ENCODE measurements around the gene RNF123.

DNA sequence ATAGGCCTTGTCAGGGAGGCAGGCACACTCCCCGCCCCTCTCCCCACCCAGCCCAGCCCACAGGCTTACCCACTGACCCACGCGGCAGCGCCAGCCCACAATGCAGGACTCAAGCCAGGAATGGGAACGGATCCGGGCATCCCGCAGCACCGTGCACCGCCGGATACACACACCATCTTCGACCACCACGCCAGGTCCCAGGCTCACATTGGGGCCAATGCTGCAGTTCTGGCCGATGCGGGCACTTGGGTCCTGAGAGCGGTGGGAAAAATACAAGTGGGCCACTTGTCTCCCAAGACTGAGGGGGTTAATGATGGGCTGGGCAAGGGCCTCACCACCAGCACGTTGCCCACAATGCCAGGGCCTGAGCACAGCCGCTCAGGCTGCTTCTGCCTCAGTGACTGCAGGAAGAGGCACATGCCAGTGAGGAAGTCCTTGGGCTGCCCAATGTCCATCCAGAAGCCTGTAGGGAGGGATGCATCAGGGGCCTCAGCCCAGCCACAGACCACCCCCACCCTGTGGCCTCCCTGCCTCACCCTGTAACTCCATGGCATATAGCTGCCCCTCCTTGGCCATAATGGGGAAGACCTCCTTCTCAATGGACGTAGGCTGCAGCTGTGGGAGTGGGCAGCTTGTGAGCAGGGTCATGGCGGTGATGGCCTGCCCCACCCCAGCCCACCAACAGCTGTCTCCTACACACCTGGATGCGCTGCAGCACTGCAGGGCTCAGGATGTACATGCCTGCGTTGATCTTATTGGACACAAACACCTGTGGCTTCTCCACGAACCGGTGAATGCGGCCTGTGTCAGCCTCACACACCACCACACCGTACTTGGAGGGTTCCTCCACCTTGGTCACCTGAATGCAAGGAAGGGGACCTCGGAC lies 32.8 kb downstream of the RNF123 start:
- TF ChIP-seq, protein P1, sequence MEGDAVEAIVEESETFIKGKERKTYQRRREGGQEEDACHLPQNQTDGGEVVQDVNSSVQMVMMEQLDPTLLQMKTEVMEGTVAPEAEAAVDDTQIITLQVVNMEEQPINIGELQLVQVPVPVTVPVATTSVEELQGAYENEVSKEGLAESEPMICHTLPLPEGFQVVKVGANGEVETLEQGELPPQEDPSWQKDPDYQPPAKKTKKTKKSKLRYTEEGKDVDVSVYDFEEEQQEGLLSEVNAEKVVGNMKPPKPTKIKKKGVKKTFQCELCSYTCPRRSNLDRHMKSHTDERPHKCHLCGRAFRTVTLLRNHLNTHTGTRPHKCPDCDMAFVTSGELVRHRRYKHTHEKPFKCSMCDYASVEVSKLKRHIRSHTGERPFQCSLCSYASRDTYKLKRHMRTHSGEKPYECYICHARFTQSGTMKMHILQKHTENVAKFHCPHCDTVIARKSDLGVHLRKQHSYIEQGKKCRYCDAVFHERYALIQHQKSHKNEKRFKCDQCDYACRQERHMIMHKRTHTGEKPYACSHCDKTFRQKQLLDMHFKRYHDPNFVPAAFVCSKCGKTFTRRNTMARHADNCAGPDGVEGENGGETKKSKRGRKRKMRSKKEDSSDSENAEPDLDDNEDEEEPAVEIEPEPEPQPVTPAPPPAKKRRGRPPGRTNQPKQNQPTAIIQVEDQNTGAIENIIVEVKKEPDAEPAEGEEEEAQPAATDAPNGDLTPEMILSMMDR (IDR thresholded peaks at IDR 0.05): no peak
- 0 out of 2 replicates have a peak, but pooled peaks have one; percentile 24 for TF ChIP-seq POLR2AphosphoS5 (IDR thresholded peaks at IDR 0.05; ENCODE audit: low read depth, low read length)
- TF ChIP-seq TCF7L2 (IDR thresholded peaks at IDR 0.05; ENCODE audit: low read depth, low read length): no peak
- TF ChIP-seq, protein P2, sequence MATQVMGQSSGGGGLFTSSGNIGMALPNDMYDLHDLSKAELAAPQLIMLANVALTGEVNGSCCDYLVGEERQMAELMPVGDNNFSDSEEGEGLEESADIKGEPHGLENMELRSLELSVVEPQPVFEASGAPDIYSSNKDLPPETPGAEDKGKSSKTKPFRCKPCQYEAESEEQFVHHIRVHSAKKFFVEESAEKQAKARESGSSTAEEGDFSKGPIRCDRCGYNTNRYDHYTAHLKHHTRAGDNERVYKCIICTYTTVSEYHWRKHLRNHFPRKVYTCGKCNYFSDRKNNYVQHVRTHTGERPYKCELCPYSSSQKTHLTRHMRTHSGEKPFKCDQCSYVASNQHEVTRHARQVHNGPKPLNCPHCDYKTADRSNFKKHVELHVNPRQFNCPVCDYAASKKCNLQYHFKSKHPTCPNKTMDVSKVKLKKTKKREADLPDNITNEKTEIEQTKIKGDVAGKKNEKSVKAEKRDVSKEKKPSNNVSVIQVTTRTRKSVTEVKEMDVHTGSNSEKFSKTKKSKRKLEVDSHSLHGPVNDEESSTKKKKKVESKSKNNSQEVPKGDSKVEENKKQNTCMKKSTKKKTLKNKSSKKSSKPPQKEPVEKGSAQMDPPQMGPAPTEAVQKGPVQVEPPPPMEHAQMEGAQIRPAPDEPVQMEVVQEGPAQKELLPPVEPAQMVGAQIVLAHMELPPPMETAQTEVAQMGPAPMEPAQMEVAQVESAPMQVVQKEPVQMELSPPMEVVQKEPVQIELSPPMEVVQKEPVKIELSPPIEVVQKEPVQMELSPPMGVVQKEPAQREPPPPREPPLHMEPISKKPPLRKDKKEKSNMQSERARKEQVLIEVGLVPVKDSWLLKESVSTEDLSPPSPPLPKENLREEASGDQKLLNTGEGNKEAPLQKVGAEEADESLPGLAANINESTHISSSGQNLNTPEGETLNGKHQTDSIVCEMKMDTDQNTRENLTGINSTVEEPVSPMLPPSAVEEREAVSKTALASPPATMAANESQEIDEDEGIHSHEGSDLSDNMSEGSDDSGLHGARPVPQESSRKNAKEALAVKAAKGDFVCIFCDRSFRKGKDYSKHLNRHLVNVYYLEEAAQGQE (IDR thresholded peaks at IDR 0.05; ENCODE audit: insufficient read depth in 1 of 2, low read depth in 2 of 2, low read length in 1 of 2): no peak
- TF ChIP-seq SIN3A (IDR thresholded peaks at IDR 0.05; ENCODE audit: borderline replicate concordance, insufficient read depth, low read depth, low read length): no peak

All from Panc1 (cell line).